Gastrocnemius medialis (tissue), 4 donors: Measurements from ENCODE around the gene FRMPD4.

Experiments used
- POLR2A ChIP-seq, 2 donors: fragments of 450-650 bp; IDR thresholded peaks; one replicate each; pipeline ENCODE4 v1.6.1; 2017; ENCODE audit warnings: antibody characterized with exemption in 2 of 2, mild to moderate bottlenecking in 2 of 2, moderate library complexity in 2 of 2
- TF ChIP-seq, protein P1 (sequence below), 5 experiments: fragments of 450-650 bp in 3 of 5; fragments of 200-600 bp in 2 of 5; sonication (generic) in 2 of 5; IDR thresholded peaks in 4 of 5; conservative IDR thresholded peaks in 1 of 5; 1 replicate in 4 of 5; 2 replicates in 1 of 5; pipeline ENCODE4 v1.5.1; 2016 to 2019; ENCODE audit warnings: antibody characterized with exemption in 5 of 5, mild to moderate bottlenecking in 3 of 5, moderate library complexity in 3 of 5

DNA sequence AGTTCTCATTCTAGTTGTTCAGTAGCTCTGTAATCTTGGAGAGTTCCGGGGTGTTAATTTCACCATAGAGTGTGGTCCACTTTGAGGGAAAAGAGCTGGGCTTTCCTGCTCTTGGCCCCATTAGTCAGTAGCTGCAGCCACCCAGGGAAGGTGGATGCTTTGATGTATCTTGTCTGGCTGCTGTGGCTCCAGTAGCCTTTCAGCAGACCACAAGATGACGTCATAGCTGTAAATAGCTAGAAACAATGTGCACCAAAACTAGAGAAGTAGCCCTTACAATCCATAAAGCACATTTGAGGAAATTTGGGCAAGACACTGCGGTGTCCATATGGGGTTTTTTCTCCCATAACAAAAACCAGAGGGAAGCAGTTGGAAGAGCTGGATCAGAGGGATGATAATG is 620.0 kb downstream of the FRMPD4 start:
- TF ChIP-seq, protein P1, sequence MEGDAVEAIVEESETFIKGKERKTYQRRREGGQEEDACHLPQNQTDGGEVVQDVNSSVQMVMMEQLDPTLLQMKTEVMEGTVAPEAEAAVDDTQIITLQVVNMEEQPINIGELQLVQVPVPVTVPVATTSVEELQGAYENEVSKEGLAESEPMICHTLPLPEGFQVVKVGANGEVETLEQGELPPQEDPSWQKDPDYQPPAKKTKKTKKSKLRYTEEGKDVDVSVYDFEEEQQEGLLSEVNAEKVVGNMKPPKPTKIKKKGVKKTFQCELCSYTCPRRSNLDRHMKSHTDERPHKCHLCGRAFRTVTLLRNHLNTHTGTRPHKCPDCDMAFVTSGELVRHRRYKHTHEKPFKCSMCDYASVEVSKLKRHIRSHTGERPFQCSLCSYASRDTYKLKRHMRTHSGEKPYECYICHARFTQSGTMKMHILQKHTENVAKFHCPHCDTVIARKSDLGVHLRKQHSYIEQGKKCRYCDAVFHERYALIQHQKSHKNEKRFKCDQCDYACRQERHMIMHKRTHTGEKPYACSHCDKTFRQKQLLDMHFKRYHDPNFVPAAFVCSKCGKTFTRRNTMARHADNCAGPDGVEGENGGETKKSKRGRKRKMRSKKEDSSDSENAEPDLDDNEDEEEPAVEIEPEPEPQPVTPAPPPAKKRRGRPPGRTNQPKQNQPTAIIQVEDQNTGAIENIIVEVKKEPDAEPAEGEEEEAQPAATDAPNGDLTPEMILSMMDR (IDR thresholded peaks at IDR 0.05 in 4 of 5, conservative IDR thresholded peaks at IDR 0.05 in 1 of 5), result no peak
- TF ChIP-seq POLR2A (IDR thresholded peaks at IDR 0.05), result no peak
